B cell (primary cell): ENCODE results near the gene RGS19. TPM values are rescaled to one million over a fixed set of nuclear protein-coding genes. Genes with fewer than 3 reads are reported as not detected.

Experiments used
- ATAC-seq: fragments of 200-7000 bp; cut with Tn5 transposase; one replicate; pipeline ENCODE4 v1.10.0; 2021; ENCODE audit warnings: low read depth, mild to moderate bottlenecking, moderate number of reproducible peaks, moderate library complexity
- CTCF ChIA-PET: fragments of 350-600 bp; sonication (Branson Sonifier 250); formaldehyde crosslinking; loops from one replicate; lab custom pipeline; 2021; ENCODE audit warnings: antibody characterized with exemption, inconsistent platforms; lab: Charles Lee
- POLR2A ChIA-PET: fragments of 350-600 bp; sonication (Branson Sonifier 250); formaldehyde crosslinking; loops from one replicate; lab custom pipeline; 2021; ENCODE audit warnings: antibody characterized with exemption; lab: Charles Lee
- DNase-seq: peaks from one replicate; pipeline ENCODE4 v3.0.0; 2013
- H2AFZ ChIP-seq: 2 replicates; pipeline ENCODE4 v1.6.1; 2012; ENCODE audit warnings: mild to moderate bottlenecking, low read depth, low read length; ENCODE audit not compliant: insufficient read depth, poor library complexity, severe bottlenecking
- H3K27ac ChIP-seq, 2 donors: 1 replicate in 1 of 2; 2 replicates in 1 of 2; pipeline ENCODE4 v1.5.1; 2012 to 2013; ENCODE audit warnings: low read length in 2 of 2, mild to moderate bottlenecking in 2 of 2, moderate library complexity in 1 of 2
- H3K27me3 ChIP-seq, 4 experiments: fragments of 200-600 bp in 1 of 4; sonication (generic) in 1 of 4; replicated peaks in 1 of 4; 1 replicate in 2 of 4; 2 replicates in 2 of 4; pipeline versions ENCODE4 v1.6.1 to v1.7.0; 2013 to 2016; ENCODE audit warnings: low read length in 3 of 4, mild to moderate bottlenecking in 2 of 4, mixed read lengths in 1 of 4, moderate library complexity in 1 of 4; ENCODE audit not compliant: insufficient read depth in 4 of 4, control insufficient read depth in 3 of 4; ENCODE audit errors: control extremely low read depth in 1 of 4
- H3K36me3 ChIP-seq, 2 experiments: replicated peaks in 1 of 2; 1 replicate in 1 of 2; 2 replicates in 1 of 2; pipeline versions ENCODE4 v1.6.1 to v1.7.1; 2013; ENCODE audit warnings: low read length in 1 of 2; ENCODE audit not compliant: insufficient read depth in 2 of 2, control insufficient read depth in 1 of 2; ENCODE audit errors: control extremely low read depth in 1 of 2, extremely low read depth in 1 of 2
- H3K4me1 ChIP-seq, 2 donors: fragments of 200-600 bp in 1 of 2; sonication (generic) in 1 of 2; 1 replicate in 1 of 2; 2 replicates in 1 of 2; pipeline versions ENCODE4 v1.5.1 to v1.6.1; 2013 to 2017; ENCODE audit warnings: low read length in 2 of 2; ENCODE audit not compliant: control insufficient read depth in 2 of 2, insufficient read depth in 2 of 2
- H3K4me2 ChIP-seq: replicated peaks from 2 replicates; pipeline ENCODE3; 2012; ENCODE audit warnings: mild to moderate bottlenecking, low read depth, low read length; ENCODE audit not compliant: poor library complexity, severe bottlenecking
- H3K4me3 ChIP-seq, 5 experiments: fragments of 200-600 bp in 1 of 5; sonication (generic) in 1 of 5; 1 replicate in 3 of 5; 2 replicates in 2 of 5; pipeline versions ENCODE4 v1.5.1 to v1.7.0; 2011 to 2016; ENCODE audit warnings: low read length in 4 of 5, mild to moderate bottlenecking in 4 of 5, low read depth in 2 of 5, control low read depth in 1 of 5, moderate library complexity in 1 of 5; ENCODE audit not compliant: insufficient read depth in 1 of 5; ENCODE audit errors: control extremely low read depth in 1 of 5, extremely low read depth in 1 of 5
- H3K79me2 ChIP-seq: fragments of 200-600 bp; sonication (generic); one replicate; pipeline ENCODE4 v1.6.0; 2016; ENCODE audit warnings: low read length; ENCODE audit not compliant: control insufficient read depth, insufficient read depth
- H3K9ac ChIP-seq: fragments of 200-600 bp; sonication (generic); 2 replicates; pipeline ENCODE4 v1.6.1; 2017; ENCODE audit warnings: mild to moderate bottlenecking, low read length, moderate library complexity
- H3K9me3 ChIP-seq, 3 donors: one replicate each; pipeline versions ENCODE4 v1.6.1 to v1.7.1; 2013; ENCODE audit warnings: low read length in 2 of 3; ENCODE audit not compliant: control insufficient read depth in 2 of 3, insufficient read depth in 1 of 3; ENCODE audit errors: control extremely low read depth in 1 of 3
- H4K20me1 ChIP-seq: 2 replicates; pipeline ENCODE4 v1.6.0; 2012; ENCODE audit warnings: mild to moderate bottlenecking, low read length; ENCODE audit not compliant: insufficient read depth, control insufficient read depth, poor library complexity, severe bottlenecking
- H3K27ac Mint-ChIP-seq: one replicate; pipeline ENCODE4 v1.8.0; 2021; ENCODE audit warnings: mixed read lengths
- H3K27me3 Mint-ChIP-seq: one replicate; pipeline ENCODE4 v1.8.0; 2021; ENCODE audit warnings: mixed read lengths
- H3K4me1 Mint-ChIP-seq: one replicate; pipeline ENCODE4 v1.8.0; 2021; ENCODE audit warnings: mixed read lengths
- H3K4me3 Mint-ChIP-seq: one replicate; pipeline ENCODE4 v1.8.0; 2021; ENCODE audit warnings: mixed read lengths
- H3K9me3 Mint-ChIP-seq: one replicate; pipeline ENCODE4 v1.8.0; 2022; ENCODE audit warnings: mixed read lengths; ENCODE audit not compliant: insufficient read depth
- CTCF ChIP-seq: fragments of 200-600 bp; IDR thresholded peaks from one replicate; pipeline ENCODE4 v1.8.0; 2022; ENCODE audit warnings: antibody characterized with exemption, mild to moderate bottlenecking
- EZH2 ChIP-seq: IDR thresholded peaks from 2 replicates; pipeline ENCODE4 v1.6.1; 2012; ENCODE audit warnings: borderline replicate concordance, low read depth, mild to moderate bottlenecking, moderate library complexity, low read length; ENCODE audit not compliant: insufficient read depth, poor library complexity, severe bottlenecking
- WGBS: methylation state at CpG from one replicate; pipeline ENCODE4 v1.1.5; 2013; ENCODE audit warnings: missing lambda C conversion rate; ENCODE audit not compliant: insufficient coverage; 5-methylcytosine and 5-hydroxymethylcytosine counted together
- intact Hi-C: fragments of 100-400 bp; cut with micrococcal nuclease; formaldehyde crosslinking; loops from one replicate; pipeline ENCODE4 v1.10.0; 2022
- polyA plus RNA-seq: library from polyadenylated mRNA; depleted of rRNA; stranded (reverse); fragments of >200 nt; gene quantifications from 2 replicates; pipeline ENCODE4 v1.2.3, GENCODE V29; 2012
- total RNA-seq, 2 donors: library from RNA; stranded (reverse); fragments of 120-200 nt in 1 of 2; gene quantifications; 1 replicate in 1 of 2; 2 replicates in 1 of 2; pipeline versions ENCODE4 v1.2.3 to v1.2.4, GENCODE V29; 2013 to 2022

Gene RGS19
- total and polyA plus RNA-seq, 2 donors (not counting 1 experiment from before 2014, with no cell fraction given), result 69.4 to 203 TPM

DNA sequence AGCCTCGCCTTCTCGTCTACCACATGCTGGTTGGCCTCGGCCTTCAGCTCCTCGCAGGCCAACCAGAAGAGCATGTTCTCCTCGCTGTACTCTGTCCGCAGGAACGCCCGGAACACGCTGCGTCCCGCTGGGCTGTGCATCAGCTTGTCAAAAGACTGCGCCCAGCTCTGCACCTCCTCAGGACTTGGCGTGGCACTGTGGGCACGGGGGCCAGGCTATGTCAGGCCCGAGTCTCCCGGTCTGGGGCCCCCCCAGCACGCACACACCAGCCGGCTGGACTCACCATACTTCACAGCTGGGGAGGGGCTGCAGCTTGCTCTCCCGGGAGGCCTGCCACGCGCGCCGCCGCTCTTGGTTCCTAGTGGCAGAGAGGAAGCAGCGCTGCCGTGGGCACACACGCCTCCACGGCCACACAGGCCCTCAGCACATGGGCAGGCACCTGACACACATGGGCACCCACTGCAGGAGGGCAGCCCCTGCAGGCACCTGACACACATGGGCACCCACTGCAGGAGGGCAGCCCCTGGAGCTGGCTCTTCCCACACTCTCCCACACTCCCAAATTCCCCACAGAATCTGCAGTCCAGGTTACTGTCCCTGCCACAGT, 5.0 kb downstream of the RGS19 start:
- H3K9me3 Mint-ChIP-seq, result no peaks in the 10 kb centered on the region
- TF ChIP-seq CTCF (no peak), EZH2 (no peak)
- POLR2A ChIA-PET, result interaction anchor here (0.6 to 0.7 kb wide), 3 partner anchors 12 to 114 kb away, joined by 3 to 4 read pairs (median 4); no protein-coding TSS in a partner anchor
- Histone ChIP-seq H3K9me3 (no peaks in the 10 kb centered on the region), H3K27ac (no peak overlapping the region), H3K36me3 (peaks cover 0 to 48% of the 10 kb centered on the region in 2 experiments), H3K27me3 (no peaks in the 10 kb centered on the region), H3K4me1 (peaks cover 26 to 76% of the 10 kb centered on the region in 2 donors), H2AFZ (no peak overlapping the region), H3K4me2 (no peak overlapping the region), H4K20me1 (peaks cover 78% of the 10 kb centered on the region), H3K9ac (no peak overlapping the region), H3K4me3 (no peak overlapping the region), H3K79me2 (peaks cover 30% of the 10 kb centered on the region)
- peaks cover 57% of the 10 kb centered on the region for H3K4me1 Mint-ChIP-seq
- no peaks in the 10 kb centered on the region for H3K27me3 Mint-ChIP-seq
- peak overlapping the region; percentile 50 for H3K27ac Mint-ChIP-seq
- DNase-seq (peak; percentile 28), ATAC-seq (no peak)
- intact Hi-C loops, result no loop called here
- CTCF ChIA-PET, result interaction anchor here (0.6 to 1.0 kb wide), 3 partner anchors 12 to 331 kb away, joined by 3 read pairs; partner anchors contain the start of gene PRPF6
- WGBS, result 73% methylated on average over 28 of the region's 28 CpGs
- no peak overlapping the region for H3K4me3 Mint-ChIP-seq

DNA sequence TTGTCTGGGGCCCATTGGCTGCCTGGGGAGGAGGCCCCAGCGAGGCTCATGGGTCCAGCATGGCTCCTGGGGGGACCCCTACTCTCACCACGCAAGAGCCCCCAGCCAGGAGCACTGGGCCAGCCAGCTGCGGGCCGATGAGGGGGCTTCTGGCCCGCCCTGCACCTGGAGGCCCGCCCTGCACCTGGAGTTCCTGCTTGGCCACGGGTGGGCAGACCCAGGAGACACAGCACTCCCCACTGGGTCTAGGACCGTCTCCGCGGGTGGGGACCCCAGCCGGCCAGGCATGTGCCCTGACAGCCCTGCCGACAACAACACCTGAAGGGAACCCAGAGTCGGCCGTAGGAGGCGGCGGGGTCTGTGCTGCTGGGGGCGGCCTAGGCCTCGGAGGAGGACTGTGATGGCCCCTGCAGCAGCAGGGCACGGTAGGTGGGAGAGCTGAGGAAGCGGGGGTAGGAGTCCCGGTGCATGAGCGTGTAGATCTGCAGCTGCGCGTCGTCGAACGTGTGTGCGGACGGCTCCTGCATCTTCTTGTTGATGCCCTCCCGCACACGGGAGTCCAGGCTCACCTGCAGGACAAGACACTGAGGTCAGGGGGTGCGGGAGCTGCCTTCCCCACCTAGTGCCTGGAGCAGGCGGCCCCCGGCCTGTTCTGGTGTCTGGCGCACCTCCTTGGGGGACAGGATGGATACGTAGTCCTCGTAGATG, 5.7 kb downstream of the RGS19 start:
- peaks cover 53% of the 10 kb centered on the region for H3K4me1 Mint-ChIP-seq

More for the DNA sequence above, 5.7 kb downstream of the RGS19 start:
- peaks cover 78% of the 10 kb centered on the region for H4K20me1 ChIP-seq
- H3K27ac ChIP-seq, result no peak overlapping the region
- POLR2A ChIA-PET, result interaction anchor here (0.6 kb wide), 1 partner anchor 113 kb away, joined by 4 read pairs; no protein-coding TSS in a partner anchor
- H3K4me3 ChIP-seq, result no peak overlapping the region
- intact Hi-C loops, result no loop called here
- no peaks in the 10 kb centered on the region for H3K9me3 ChIP-seq
- no peak overlapping the region for H3K4me2 ChIP-seq
- no peaks in the 10 kb centered on the region for H3K27me3 Mint-ChIP-seq
- peaks cover 26 to 83% of the 10 kb centered on the region in 2 donors for H3K4me1 ChIP-seq
- no peaks in the 10 kb centered on the region for H3K9me3 Mint-ChIP-seq
- CTCF ChIA-PET, result interaction anchor here (0.9 to 1.0 kb wide), 2 partner anchors 11 to 93 kb away, joined by 3 read pairs; partner anchors contain the start of gene PRPF6
- 83% methylated on average over 34 of the region's 37 CpGs for WGBS
- peaks cover 0 to 48% of the 10 kb centered on the region in 2 experiments for H3K36me3 ChIP-seq
- TF ChIP-seq CTCF, result no peak
- no peak for TF ChIP-seq EZH2
- H3K9ac ChIP-seq, result no peak overlapping the region
- no peak overlapping the region for H2AFZ ChIP-seq
- no peak for DNase-seq
- no peak overlapping the region for H3K4me3 Mint-ChIP-seq
- no peak for ATAC-seq
- H3K27me3 ChIP-seq, result no peaks in the 10 kb centered on the region
- peak overlapping the region; percentile 20 for H3K27ac Mint-ChIP-seq
- H3K79me2 ChIP-seq, result peaks cover 31% of the 10 kb centered on the region
